HEK293 (cell line): ENCODE data around the gene ZNF587.
"Not testable (repeated sequence)": the region's sequence is repeated elsewhere in the genome, so short reads cannot be mapped to it uniquely, and the experiment has no call there.

Experiments
- CTCF ChIP-seq: fragments of 450-650 bp; formaldehyde crosslinking; IDR thresholded peaks from 2 replicates; pipeline ENCODE4 v1.5.1; 2016; ENCODE audit warnings: missing biosample characterization, missing genetic modification characterization
- REST ChIP-seq: fragments of 450-650 bp; formaldehyde crosslinking; IDR thresholded peaks from 2 replicates; pipeline ENCODE4 v1.5.1; 2016; ENCODE audit warnings: missing biosample characterization, missing genetic modification characterization
- SALL2 ChIP-seq: fragments of 450-650 bp; formaldehyde crosslinking; IDR thresholded peaks from 2 replicates; pipeline ENCODE4 v1.5.0; 2017; ENCODE audit warnings: missing biosample characterization, mild to moderate bottlenecking, missing genetic modification characterization, borderline replicate concordance
- SP3 ChIP-seq: fragments of 450-650 bp; formaldehyde crosslinking; IDR thresholded peaks from 2 replicates; pipeline ENCODE4 v1.5.1; 2016; ENCODE audit warnings: missing biosample characterization, missing genetic modification characterization
- ZBTB20 ChIP-seq: fragments of 450-650 bp; formaldehyde crosslinking; IDR thresholded peaks from 2 replicates; pipeline ENCODE4 v1.5.1; 2016; ENCODE audit warnings: missing biosample characterization, missing genetic modification characterization
- ZBTB8A ChIP-seq: fragments of 450-650 bp; formaldehyde crosslinking; IDR thresholded peaks from 2 replicates; pipeline ENCODE4 v1.5.1; 2016; ENCODE audit warnings: missing biosample characterization, missing genetic modification characterization
- ZNF311 ChIP-seq: fragments of 450-650 bp; formaldehyde crosslinking; IDR thresholded peaks from 2 replicates; pipeline ENCODE4 v1.5.1; 2017; ENCODE audit warnings: missing biosample characterization, missing genetic modification characterization, borderline replicate concordance
- ZNF398 ChIP-seq: fragments of 450-650 bp; formaldehyde crosslinking; IDR thresholded peaks from 2 replicates; pipeline ENCODE4 v1.5.1; 2017; ENCODE audit warnings: missing biosample characterization, missing genetic modification characterization
- ZSCAN16 ChIP-seq: fragments of 450-650 bp; formaldehyde crosslinking; IDR thresholded peaks from 2 replicates; pipeline ENCODE4 v1.5.1; 2016; ENCODE audit warnings: missing biosample characterization, missing genetic modification characterization
- TF ChIP-seq, protein P1 (sequence below): fragments of 450-650 bp; formaldehyde crosslinking; IDR thresholded peaks from 2 replicates; pipeline ENCODE4 v1.5.1; 2016; ENCODE audit warnings: missing biosample characterization, missing genetic modification characterization, borderline replicate concordance
- TF ChIP-seq, protein P2 (sequence below): fragments of 450-650 bp; formaldehyde crosslinking; IDR thresholded peaks from 2 replicates; pipeline ENCODE4 v1.5.1; 2016; ENCODE audit warnings: missing biosample characterization, missing genetic modification characterization

GRCh38 chr19:57812975-57813820 lies 36.5 kb upstream of the ZNF587 start:
- not testable (repeated sequence) for TF ChIP-seq SALL2 (tag by site-specific recombination); REST (tag by site-specific recombination); CTCF; ZBTB8A (tag by site-specific recombination); ZSCAN16 (tag by site-specific recombination); ZBTB20 (tag by site-specific recombination); SP3 (tag by site-specific recombination); ZNF311 (tag by site-specific recombination); ZNF398 (tag by site-specific recombination)
- TF ChIP-seq, protein P1, sequence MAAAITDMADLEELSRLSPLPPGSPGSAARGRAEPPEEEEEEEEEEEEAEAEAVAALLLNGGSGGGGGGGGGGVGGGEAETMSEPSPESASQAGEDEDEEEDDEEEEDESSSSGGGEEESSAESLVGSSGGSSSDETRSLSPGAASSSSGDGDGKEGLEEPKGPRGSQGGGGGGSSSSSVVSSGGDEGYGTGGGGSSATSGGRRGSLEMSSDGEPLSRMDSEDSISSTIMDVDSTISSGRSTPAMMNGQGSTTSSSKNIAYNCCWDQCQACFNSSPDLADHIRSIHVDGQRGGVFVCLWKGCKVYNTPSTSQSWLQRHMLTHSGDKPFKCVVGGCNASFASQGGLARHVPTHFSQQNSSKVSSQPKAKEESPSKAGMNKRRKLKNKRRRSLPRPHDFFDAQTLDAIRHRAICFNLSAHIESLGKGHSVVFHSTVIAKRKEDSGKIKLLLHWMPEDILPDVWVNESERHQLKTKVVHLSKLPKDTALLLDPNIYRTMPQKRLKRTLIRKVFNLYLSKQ, result not testable (repeated sequence)
- TF ChIP-seq, protein P2, sequence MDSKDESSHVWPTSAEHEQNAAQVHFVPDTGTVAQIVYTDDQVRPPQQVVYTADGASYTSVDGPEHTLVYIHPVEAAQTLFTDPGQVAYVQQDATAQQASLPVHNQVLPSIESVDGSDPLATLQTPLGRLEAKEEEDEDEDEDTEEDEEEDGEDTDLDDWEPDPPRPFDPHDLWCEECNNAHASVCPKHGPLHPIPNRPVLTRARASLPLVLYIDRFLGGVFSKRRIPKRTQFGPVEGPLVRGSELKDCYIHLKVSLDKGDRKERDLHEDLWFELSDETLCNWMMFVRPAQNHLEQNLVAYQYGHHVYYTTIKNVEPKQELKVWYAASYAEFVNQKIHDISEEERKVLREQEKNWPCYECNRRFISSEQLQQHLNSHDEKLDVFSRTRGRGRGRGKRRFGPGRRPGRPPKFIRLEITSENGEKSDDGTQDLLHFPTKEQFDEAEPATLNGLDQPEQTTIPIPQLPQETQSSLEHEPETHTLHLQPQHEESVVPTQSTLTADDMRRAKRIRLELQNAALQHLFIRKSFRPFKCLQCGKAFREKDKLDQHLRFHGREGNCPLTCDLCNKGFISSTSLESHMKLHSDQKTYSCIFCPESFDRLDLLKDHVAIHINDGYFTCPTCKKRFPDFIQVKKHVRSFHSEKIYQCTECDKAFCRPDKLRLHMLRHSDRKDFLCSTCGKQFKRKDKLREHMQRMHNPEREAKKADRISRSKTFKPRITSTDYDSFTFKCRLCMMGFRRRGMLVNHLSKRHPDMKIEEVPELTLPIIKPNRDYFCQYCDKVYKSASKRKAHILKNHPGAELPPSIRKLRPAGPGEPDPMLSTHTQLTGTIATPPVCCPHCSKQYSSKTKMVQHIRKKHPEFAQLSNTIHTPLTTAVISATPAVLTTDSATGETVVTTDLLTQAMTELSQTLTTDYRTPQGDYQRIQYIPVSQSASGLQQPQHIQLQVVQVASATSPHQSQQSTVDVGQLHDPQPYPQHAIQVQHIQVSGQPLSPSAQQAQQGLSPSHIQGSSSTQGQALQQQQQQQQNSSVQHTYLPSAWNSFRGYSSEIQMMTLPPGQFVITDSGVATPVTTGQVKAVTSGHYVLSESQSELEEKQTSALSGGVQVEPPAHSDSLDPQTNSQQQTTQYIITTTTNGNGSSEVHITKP (tag by site-specific recombination), result peak; percentile 73
